ES-I3 (cell line): ENCODE measurements around the gene CERS5.
"Not testable (repeated sequence)": the region's sequence is repeated elsewhere in the genome, so short reads cannot be mapped to it uniquely, and the experiment has no call there.

Experiments used
- H3K36me3 ChIP-seq: 2 replicates; pipeline ENCODE4 v1.6.1; 2013; ENCODE audit warnings: mild to moderate bottlenecking, low read length, control low read depth, moderate library complexity; ENCODE audit not compliant: insufficient read depth
- H3K4me1 ChIP-seq: 2 replicates; pipeline ENCODE4 v1.6.1; 2013; ENCODE audit warnings: mild to moderate bottlenecking, control low read depth, low read length; ENCODE audit not compliant: insufficient read depth
- H3K9ac ChIP-seq: 2 replicates; pipeline ENCODE4 v1.6.1; 2013; ENCODE audit warnings: low read depth, mild to moderate bottlenecking, low read length, moderate library complexity
- H3K9me3 ChIP-seq: 2 replicates; pipeline ENCODE4 v1.6.1; 2013; ENCODE audit warnings: mild to moderate bottlenecking, low read length, moderate library complexity; ENCODE audit not compliant: control insufficient read depth, insufficient read depth

CERS5 gene

DNA sequence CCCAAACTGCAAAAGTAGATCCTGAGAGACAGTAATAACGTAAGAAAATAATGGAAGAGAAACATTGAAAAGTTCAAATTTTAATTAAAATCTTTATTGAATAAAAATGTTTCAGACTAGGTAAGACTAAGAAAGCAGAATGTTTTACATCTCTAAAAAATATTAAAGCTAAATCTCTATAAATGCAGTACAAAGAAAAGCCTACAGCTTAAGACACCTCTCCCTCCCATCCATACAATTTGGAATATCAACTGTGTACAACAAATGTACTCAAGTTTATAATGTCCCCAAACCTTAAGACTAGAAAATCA is 8.5 kb upstream of the CERS5 start:
- Histone ChIP-seq H3K4me1 (no peaks in the 10 kb centered on the region), H3K36me3 (peaks cover 6% of the 10 kb centered on the region; the same call in 1 of the 2 replicates), H3K9me3 (no peaks in the 10 kb centered on the region), H3K9ac (no peak overlapping the region)

DNA sequence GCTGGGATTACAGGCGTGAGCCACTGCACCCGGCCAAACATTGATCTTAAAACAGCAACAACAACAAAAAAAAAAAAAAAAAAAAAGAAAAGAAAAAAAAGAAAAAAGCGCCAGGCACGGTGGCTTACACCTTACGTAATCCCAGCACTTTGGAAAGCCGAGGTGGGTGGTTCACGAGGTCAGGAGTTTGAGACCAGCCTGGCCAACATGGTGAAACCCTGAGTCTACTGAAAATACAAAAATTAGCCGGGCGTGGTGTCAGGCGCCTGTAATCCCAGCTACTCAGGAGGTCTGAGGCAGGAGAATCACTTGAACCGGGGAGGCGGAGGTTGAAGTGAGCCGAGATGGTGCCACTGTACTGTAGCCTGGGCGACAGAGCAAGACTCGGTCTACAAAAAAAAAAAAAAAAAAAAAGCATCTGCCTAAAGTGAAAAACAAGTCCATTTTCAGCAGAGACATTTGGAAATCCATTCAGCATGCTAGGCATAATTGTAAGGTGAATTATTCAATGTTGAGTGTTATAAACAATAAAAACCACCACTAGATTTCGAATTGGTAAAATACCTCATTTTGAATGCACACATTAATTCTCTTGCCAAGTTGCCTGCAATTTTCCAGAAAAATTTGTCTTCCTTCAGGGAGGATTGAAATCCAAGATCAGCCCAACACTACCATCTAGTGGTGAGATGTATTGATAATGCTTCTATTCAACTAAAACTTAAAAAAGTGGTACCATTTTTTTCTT is 8.0 kb upstream of the CERS5 start:
- Histone ChIP-seq H3K4me1 (no peaks in the 10 kb centered on the region), H3K9me3 (peaks cover 4% of the 10 kb centered on the region), H3K9ac (no peak overlapping the region), H3K36me3 (peaks cover 6% of the 10 kb centered on the region; the same call in 1 of the 2 replicates)

- peaks cover 3% of the 10 kb centered on the region; the same call in 1 of the 2 replicates for H3K4me1 ChIP-seq
- no peaks in the 10 kb centered on the region for H3K36me3 ChIP-seq
- H3K9me3 ChIP-seq, result peaks cover 6% of the 10 kb centered on the region
- H3K9ac ChIP-seq, result peak overlapping the region; percentile 95
Measured at GRCh38 chr12:50166799-50167048, 445 bp downstream of the CERS5 start.

- H3K9me3 ChIP-seq, result 0 out of 2 replicates have a peak, but pooled peaks cover under 1% of the 10 kb centered on the region
- H3K4me1 ChIP-seq, result peaks cover 3% of the 10 kb centered on the region; the same call in 1 of the 2 replicates
- no peak overlapping the region; the same call in 1 of the 2 replicates for H3K9ac ChIP-seq
- H3K36me3 ChIP-seq, result no peaks in the 10 kb centered on the region
Measured at GRCh38 chr12:50164963-50165362, 2.2 kb downstream of the CERS5 start.

- H3K9ac ChIP-seq, result no peak overlapping the region
- H3K9me3 ChIP-seq, result no peaks in the 10 kb centered on the region
- H3K36me3 ChIP-seq, result no peaks in the 10 kb centered on the region
- peaks cover 3% of the 10 kb centered on the region; the same call in 1 of the 2 replicates for H3K4me1 ChIP-seq
Measured at GRCh38 chr12:50162230-50162629, 4.9 kb downstream of the CERS5 start.

DNA sequence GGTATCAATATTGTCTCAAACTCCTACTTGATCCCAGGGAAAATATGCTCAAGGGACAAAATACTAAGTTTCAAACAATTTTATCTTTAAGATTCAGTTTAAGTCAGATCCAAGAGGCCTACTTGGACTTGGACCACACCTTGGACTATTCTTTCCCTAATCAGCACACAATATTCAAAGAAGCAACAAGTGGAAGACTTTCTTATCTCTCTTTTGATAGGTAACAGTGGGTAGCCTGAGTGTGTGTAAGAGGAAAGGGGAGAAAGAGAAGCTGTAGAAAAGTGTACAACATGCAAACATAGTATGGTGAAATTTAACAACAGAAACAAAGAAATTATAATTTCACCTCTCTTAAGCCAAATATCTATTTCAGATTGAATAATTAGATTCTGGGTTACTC is 6.5 kb downstream of the CERS5 start:
- Histone ChIP-seq H3K9me3 (no peaks in the 10 kb centered on the region), H3K9ac (no peak overlapping the region), H3K4me1 (peaks cover 3% of the 10 kb centered on the region; the same call in 1 of the 2 replicates), H3K36me3 (no peaks in the 10 kb centered on the region)

DNA sequence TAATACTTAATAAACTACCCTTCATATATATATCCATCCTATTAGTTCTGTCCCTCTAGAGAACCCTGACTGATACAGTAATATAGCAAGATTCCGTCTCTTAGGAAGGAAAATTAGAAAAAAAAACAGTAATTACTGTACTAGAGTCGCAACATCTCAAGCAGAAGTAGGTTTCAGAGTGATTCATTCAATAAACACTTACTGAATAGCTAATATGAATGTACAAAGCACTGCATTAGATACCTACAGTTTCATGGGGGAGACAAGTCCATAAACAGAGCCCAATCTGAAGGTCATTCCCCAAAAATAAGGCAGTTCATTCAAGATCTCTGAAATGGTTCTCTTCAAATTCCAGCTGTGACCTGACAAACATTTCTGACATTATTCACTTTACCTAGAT is 9.9 kb downstream of the CERS5 start:
- Histone ChIP-seq H3K9me3 (no peaks in the 10 kb centered on the region), H3K9ac (no peak overlapping the region), H3K36me3 (no peaks in the 10 kb centered on the region), H3K4me1 (no peaks in the 10 kb centered on the region)

- no peak overlapping the region for H3K9ac ChIP-seq
- H3K9me3 ChIP-seq, result no peaks in the 10 kb centered on the region
- H3K36me3 ChIP-seq, result no peaks in the 10 kb centered on the region
- no peaks in the 10 kb centered on the region for H3K4me1 ChIP-seq
Measured at GRCh38 chr12:50156641-50157040, 10.5 kb downstream of the CERS5 start.

DNA sequence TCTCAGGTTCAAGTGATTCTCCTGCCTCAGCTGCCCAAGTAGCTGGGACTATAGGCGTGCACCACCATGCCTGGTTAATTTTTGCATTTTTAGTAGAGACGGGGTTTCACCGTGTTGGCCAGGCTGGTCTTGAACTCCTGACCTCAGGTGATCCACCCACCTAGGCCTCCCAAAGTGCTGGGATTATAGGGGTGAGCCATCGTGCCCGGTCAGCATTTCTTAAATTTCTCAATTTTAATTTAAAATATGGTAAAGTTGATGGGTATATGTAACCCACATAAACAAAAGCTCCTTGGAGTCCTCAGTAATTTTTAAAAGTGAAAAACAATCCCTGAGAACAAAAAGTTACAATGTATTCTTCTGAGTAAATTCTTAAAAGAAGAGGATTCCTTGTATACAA is 12.2 kb downstream of the CERS5 start:
- not testable (repeated sequence) for H3K4me1 ChIP-seq, H3K9ac ChIP-seq, H3K36me3 ChIP-seq, H3K9me3 ChIP-seq

DNA sequence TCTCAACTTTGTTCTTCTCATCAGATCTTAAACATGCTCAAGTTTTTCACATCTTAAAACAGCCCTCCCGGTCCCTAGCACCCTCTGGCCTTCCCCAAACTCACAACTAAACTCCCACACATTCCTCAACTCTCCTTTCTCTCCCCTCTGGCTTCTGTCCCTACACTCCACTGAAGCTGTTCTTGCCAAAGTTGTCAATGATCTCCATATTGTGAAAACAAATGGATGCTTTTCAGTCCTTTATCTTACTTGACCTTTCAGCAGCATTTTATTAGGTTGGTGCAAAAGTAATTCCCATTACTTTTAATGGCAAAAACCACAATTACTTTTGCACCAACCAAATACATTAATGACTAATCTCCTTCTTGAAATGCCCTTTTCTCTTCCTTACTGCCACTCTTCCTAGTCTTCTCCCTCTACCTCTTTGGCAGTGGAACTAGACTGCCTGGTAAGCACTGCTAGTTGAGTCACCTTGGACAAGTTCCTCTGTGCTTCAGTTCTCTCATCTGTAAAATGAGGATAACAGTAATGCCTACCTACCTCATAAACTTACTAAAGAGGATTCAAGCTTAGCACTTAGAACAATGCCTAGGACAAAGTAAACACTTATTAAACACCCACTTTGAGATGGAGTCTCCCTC is 16.0 kb downstream of the CERS5 start:
- Histone ChIP-seq H3K9me3 (no peaks in the 10 kb centered on the region), H3K4me1 (no peaks in the 10 kb centered on the region), H3K36me3 (no peaks in the 10 kb centered on the region), H3K9ac (no peak overlapping the region)

- no peak overlapping the region for H3K9ac ChIP-seq
- H3K4me1 ChIP-seq, result no peaks in the 10 kb centered on the region
- no peaks in the 10 kb centered on the region for H3K9me3 ChIP-seq
- H3K36me3 ChIP-seq, result no peaks in the 10 kb centered on the region
Measured at GRCh38 chr12:50149311-50149710, 17.9 kb downstream of the CERS5 start.

DNA sequence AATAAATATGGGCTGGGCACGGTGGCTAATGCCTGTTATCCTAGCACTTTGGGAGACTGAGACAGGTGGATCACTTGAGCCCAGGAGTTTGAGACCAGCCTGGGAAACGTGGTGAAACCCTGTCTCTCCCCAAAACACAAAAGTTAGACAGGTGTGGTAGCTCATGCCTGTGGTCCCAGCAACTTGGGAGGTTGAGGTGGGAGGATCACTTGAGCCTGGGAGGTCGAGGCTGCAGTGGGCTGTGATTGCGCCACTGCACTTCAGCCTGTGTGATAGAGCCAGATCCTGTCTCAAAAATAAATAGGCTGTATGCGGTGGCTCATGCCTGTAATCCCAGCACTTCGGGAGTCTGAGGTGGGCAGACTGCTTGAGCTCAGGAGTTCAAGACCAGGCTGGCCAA is 19.2 kb downstream of the CERS5 start:
- not testable (repeated sequence) for H3K4me1 ChIP-seq, H3K9me3 ChIP-seq, H3K36me3 ChIP-seq, H3K9ac ChIP-seq

- Histone ChIP-seq H3K9me3 (no peaks in the 10 kb centered on the region), H3K36me3 (no peaks in the 10 kb centered on the region), H3K9ac (no peak overlapping the region)
Measured at GRCh38 chr12:50147281-50147680, 19.9 kb downstream of the CERS5 start.

DNA sequence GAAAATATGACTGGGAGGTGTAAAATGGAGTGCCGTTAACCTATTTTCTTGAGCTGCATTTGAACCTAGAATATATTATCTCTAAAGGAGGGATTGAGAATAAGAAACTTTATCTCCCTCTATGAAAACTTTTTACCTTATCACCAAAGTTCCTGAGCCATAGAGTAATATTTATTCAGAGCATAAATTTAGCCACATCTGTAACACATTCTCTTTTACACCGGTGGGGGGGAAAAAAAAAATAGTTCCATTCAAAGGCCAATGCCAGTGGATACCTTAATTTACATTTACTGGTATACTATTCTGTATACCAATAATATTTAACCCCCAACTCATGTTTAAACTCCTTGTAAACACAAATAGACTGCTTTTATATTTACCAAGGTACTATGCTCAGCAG is 21.7 kb downstream of the CERS5 start:
- H3K9me3 ChIP-seq, result no peaks in the 10 kb centered on the region
- no peaks in the 10 kb centered on the region for H3K4me1 ChIP-seq
- no peak overlapping the region for H3K9ac ChIP-seq
- H3K36me3 ChIP-seq, result no peaks in the 10 kb centered on the region

More at GRCh38 chr12:50147281-50147680, 19.9 kb downstream of the CERS5 start:
- no peaks in the 10 kb centered on the region for H3K4me1 ChIP-seq

DNA sequence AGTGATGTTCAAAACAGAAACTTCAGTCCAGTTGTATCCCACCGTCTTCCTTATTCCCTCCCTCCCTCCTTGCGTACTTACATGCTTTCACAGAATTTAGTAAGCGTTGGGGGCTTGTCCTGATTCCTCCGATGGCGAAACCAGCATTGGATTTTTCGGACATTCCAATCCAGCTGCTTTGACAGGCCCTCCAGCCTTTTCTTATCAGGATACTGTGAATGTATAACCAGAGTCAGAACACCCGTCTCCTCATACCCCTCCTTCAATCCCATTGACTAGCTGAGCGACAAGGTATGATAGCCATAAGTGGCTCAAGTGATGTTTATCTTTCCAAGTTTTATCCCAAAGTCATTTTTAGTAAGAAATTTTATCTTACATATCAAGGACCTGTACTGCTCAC is 24.2 kb downstream of the CERS5 start:
- Histone ChIP-seq H3K9ac (no peak overlapping the region), H3K36me3 (0 out of 2 replicates have a peak, but pooled peaks cover 3% of the 10 kb centered on the region), H3K9me3 (no peaks in the 10 kb centered on the region), H3K4me1 (no peaks in the 10 kb centered on the region)
